ENCODE measurements around the gene C10orf90.

Gene C10orf90

GRCh38 chr10:126632705-126633104 lies 37.8 kb downstream of the C10orf90 start:
- DNase-seq (ENCODE audit: low read depth, low spot score), result no peak

DNA sequence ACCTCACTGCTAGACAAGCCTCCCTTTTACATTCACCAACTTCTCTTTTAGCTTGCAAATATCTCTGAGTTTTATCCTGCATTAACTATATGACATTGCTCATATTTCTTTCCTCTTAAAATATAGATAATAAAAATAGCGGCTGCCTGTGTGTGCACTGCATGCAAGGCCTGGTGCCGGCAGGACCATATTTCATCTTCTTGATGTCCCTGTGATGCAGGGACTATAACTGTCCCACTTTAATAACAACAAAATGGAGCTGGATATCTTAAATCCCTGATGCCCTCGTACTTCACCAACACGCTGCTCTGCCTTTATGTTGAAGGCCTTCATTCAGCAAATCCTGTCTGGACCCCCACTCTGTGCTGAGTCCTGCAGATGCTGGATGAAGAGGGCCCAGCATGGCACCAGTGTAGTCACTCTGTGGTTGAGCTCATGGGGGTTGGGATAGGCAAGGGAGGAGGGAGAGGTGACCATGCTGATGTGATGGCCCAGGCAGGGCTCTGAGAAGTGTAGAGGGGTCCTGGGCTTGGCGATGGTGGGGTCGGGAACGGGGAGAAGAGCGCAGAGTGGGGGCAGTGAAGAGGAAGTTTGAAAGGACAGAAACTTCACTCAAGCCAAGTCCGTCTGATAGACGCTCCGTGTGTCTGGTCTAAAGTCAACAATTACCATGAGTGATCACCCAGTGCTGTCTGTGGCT lies 40.4 kb downstream of the C10orf90 start:
- no peak for DNase-seq (ENCODE audit: low read depth, low spot score)

- DNase-seq (ENCODE audit: low read depth, low spot score), result no peak
Measured at GRCh38 chr10:126628746-126629145, 41.7 kb downstream of the C10orf90 start.

DNA sequence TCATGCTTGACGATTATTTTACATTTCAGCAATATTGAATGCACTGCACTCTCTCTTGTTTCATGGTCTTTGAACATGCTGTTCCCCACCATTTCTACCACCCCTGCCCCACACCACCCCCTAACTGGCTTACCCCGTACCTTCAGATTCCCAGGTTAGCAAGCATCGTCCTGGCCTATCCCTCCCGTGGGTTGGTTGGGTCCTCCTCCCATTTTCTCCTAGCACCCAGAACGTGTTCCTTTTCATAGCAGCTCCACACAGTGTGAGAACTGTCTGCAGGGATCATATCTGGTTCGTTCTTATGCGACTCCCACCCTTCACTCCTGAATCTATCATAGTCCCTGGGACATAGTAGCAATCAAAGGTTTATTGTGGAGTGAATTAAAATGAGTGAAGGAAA lies 48.6 kb downstream of the C10orf90 start:
- no peak for DNase-seq (ENCODE audit: low read depth, low spot score)

- DNase-seq (ENCODE audit: low read depth, low spot score), result no peak
Measured at GRCh38 chr10:126618466-126618865, 52.0 kb downstream of the C10orf90 start.

- DNase-seq (ENCODE audit: low read depth, low spot score), result no peak
Measured at GRCh38 chr10:126617733-126618132, 52.8 kb downstream of the C10orf90 start.

GRCh38 chr10:126617208-126617607 lies 53.3 kb downstream of the C10orf90 start:
- DNase-seq (ENCODE audit: low read depth, low spot score), result no peak

DNA sequence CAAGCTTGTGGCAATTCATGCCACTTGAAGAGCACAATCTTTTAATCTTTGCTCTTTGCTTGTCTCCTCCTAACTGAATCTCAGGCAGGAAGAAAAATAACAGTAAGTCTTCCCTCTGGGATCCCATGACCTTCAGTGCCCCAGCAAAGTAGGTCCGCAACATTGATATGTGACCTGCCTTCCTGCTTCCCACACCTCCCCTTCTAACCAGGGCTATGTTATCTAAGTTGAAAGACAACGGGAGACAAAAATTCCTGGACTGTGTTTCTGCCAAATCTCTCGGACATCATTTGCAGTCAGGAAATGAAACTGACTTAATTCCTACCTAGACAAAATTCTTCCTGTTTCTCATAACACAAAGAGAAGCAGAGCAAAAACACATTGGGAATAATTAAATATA lies 53.8 kb downstream of the C10orf90 start:
- no peak for DNase-seq (ENCODE audit: low read depth, low spot score)

GRCh38 chr10:126611303-126611702 lies 59.2 kb downstream of the C10orf90 start:
- DNase-seq (ENCODE audit: low read depth, low spot score), result no peak

- no peak for DNase-seq (ENCODE audit: low read depth, low spot score)
Measured at GRCh38 chr10:126609566-126609965, 60.9 kb downstream of the C10orf90 start.

DNA sequence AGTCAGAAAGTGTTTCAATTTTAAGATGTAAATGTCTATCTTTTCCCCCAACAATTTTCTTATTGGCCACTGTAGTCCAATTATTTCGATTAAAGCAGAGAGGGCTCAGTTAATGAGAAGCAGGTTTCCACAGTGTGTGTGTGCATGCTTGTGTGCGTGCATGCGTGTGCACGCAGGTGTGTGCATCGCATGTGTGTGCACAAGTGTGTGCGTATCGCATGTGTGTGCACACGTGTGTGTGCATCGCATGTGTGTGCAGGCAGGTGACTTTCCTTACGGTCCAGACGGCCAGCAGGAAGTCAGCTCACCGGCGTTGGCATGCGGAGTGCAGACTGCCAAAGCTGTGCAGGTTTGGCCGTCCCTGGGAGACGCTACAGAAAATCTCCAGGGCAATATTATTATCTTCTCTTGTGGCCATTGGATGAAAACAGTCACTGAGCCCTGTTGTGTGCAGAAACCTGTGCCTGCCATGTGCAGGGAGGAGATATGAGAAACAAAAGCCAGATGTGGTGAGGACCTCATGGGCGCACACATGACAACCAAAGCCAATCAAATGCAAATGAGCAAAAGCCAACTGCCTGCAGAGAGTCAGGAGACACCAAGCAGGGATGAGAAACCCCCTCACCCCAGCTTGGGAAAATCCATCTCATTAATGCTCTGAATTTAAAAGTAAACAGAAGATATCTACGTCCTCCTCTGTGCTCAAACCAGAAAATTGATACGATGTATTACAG lies 70.4 kb downstream of the C10orf90 start:
- DNase-seq (ENCODE audit: low read depth, low spot score), result no peak

- DNase-seq (ENCODE audit: low read depth, low spot score), result no peak
Measured at GRCh38 chr10:126598009-126598408, 72.5 kb downstream of the C10orf90 start.

DNA sequence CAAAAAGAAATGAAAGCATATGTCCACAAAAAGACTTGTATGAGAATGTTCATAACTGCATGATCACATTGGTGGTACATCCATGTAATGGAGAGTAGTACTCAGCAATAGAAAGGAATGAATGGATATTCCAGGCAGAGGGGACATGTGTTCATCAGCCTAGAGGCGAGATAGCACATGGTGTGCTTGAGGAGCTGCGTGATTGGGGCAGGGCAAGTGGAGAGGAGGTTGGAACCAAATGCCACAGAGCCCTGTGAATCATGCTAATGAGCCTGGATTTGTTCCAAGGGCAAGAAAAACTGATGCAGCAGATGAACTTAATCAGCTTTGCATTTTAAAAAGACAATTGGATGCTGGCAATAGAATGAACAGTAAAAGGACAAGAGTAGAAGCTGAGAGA lies 73.3 kb downstream of the C10orf90 start:
- DNase-seq (ENCODE audit: low read depth, low spot score), result no peak

GRCh38 chr10:126596472-126597016 lies 73.9 kb downstream of the C10orf90 start:
- DNase-seq (ENCODE audit: low read depth, low spot score), result no peak

DNA sequence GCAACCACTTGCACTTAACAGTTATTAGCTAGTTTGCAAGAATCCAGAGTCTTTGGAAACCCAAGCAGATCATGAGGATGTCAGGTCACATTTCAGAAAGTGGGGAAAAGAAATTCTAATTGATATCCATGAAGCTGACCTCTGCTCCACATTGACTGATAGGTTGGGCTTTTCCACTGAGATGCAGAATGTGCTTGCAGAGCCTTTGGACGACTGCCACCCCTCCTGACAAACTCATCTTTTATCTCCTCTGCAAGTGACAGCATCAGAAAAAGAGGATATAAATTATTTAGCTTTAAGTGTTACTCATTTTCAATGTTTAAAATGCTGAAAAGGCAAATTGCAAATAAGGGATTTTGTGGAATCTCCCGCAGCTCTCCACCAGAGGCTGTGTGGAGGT lies 75.3 kb downstream of the C10orf90 start:
- DNase-seq (ENCODE audit: low read depth, low spot score), result no peak

GRCh38 chr10:126593968-126594701 lies 76.4 kb downstream of the C10orf90 start:
- DNase-seq (ENCODE audit: low read depth, low spot score), result no peak

DNA sequence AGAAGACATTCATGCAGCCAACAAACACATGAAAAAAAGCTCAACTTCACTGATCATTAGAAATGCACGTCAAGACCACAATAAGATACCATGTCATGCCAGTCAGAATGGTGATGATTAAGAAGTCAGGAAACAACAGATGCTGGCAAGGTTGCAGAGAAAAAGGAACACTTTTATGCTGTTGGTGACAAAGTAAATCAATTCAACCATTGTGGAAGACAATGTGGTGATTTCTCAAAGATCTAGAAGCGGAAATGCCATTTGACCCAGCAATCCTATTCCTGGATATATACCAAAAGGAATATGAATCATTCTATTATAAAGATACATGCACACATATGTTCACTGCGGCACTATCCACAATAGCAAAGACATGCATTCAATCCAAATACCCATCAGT lies 77.6 kb downstream of the C10orf90 start:
- no peak for DNase-seq (ENCODE audit: low read depth, low spot score)

GRCh38 chr10:126588024-126588423 lies 82.5 kb downstream of the C10orf90 start:
- no peak for DNase-seq (ENCODE audit: low read depth, low spot score)

- no peak for DNase-seq (ENCODE audit: low read depth, low spot score)
Measured at GRCh38 chr10:126586878-126587277, 83.6 kb downstream of the C10orf90 start.

GRCh38 chr10:126586128-126586527 lies 84.4 kb downstream of the C10orf90 start:
- DNase-seq (ENCODE audit: low read depth, low spot score), result no peak

- DNase-seq (ENCODE audit: low read depth, low spot score), result no peak
Measured at GRCh38 chr10:126585249-126586017, 85.1 kb downstream of the C10orf90 start.

- DNase-seq (ENCODE audit: low read depth, low spot score), result no peak
Measured at GRCh38 chr10:126584836-126585235, 85.7 kb downstream of the C10orf90 start.

All from activated CD4-positive, CD25-positive, alpha-beta regulatory T cell treated with anti-CD3 and anti-CD28 coated beads, Interleukin-2, amount 50 U/mL, for 16 hours (primary cell).